ENCODE data around the gene SLC25A48. TPM values are rescaled to one million over a fixed set of nuclear protein-coding genes. Genes with fewer than 3 reads are reported as not detected.

SLC25A48 gene
- 7.8 TPM for total RNA-seq

DNA sequence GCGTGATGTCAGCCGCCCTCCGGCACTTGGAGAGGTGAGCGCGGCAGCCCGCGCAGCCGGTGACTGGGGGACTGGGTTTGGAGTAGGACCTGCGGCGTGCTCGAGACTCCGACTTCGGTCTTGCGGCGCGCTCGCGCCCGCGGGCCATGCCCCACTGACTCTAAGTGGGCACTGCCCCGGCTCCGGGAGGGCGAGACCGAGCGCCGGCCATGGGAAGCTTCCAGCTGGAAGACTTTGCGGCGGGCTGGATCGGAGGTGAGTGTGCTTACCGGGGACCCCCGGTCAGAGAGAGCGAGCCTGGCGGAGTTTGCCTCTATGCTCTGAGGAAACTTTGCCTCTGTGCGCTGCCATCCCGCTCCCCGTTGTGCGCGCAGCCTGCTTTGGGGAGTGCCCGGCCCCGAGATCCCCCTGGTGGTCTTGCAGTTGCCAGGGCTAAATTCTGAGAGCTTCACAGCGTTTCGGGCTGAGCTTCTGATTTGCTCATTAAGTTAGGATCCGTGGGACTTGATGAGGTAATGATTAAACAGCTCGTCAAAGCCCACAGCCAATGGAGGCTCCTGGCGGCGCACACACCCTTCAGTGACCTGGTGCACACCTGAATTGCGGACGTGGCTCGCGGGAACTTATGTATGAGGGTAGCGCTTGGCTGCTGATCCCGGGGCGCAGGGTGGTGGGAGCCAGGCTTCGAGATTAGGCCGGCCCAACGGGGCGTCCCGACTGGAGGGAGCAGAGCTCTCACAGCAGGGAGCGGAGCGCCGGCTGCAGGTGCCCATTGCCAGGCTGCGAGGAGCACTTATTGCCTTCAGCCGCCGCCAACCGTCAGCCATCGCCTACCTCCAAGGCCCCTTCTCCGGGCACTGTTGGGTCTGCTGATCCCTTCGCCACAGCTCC is at the start of gene SLC25A48:
Gene SLC25A48, plus strand, starts transcription at position 25 of the 891 bp plus-strand sequence. Its CDS starts 185 bp downstream, at position 210.

GRCh38 chr5:135895474-135896006 is 61.1 kb downstream of the SLC25A48 start, which contains the start of gene IL9:
TSS of gene IL9 (minus strand) at chr5:135895841. CDS start at chr5:135895816, 25 bp downstream.

Small RNA genes within 50 kb of the gene (small RNA-seq; reads per million reads assigned to genes)
- gene MIR5692C1, result not detected

Other genes starting within 250 kb of the SLC25A48 start
- gene IL9, start 61.2 kb downstream of the SLC25A48 start, total RNA-seq, result not detected
- gene LECT2, start 120.3 kb downstream of the SLC25A48 start, total RNA-seq, result not detected
- gene TGFBI, start 194.3 kb downstream of the SLC25A48 start, total RNA-seq, result 10.4 TPM

Data from diencephalon (tissue), 1 donor.